ENCODE measurements around the gene METTL17.

DNA sequence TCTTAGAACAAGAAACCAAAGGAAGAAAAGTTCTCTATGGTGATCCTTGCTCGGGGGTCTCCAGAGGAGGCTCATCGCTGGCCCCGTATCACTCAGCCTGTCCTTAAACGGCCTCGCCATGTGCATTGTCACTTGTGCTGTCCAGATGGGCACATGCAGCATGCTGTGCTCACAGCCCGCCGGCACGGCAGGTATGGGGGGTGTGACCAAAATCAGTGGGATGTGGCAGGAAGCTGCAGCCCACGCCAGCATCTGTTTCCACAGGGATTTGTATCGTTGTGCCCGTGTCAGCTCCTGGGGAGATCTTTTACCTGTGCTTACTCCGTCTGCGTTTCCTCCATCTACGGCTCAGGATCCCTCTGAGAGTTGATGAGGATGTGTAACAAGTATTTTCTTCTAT, 6.7 kb downstream of the METTL17 start:
- TF ChIP-seq, protein P1, sequence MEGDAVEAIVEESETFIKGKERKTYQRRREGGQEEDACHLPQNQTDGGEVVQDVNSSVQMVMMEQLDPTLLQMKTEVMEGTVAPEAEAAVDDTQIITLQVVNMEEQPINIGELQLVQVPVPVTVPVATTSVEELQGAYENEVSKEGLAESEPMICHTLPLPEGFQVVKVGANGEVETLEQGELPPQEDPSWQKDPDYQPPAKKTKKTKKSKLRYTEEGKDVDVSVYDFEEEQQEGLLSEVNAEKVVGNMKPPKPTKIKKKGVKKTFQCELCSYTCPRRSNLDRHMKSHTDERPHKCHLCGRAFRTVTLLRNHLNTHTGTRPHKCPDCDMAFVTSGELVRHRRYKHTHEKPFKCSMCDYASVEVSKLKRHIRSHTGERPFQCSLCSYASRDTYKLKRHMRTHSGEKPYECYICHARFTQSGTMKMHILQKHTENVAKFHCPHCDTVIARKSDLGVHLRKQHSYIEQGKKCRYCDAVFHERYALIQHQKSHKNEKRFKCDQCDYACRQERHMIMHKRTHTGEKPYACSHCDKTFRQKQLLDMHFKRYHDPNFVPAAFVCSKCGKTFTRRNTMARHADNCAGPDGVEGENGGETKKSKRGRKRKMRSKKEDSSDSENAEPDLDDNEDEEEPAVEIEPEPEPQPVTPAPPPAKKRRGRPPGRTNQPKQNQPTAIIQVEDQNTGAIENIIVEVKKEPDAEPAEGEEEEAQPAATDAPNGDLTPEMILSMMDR (IDR thresholded peaks at IDR 0.05; ENCODE audit: low read depth, low read length) = no peak
- TF ChIP-seq POLR2A (IDR thresholded peaks at IDR 0.05; ENCODE audit: extremely low read depth, insufficient read length) = no peak

Data from NB4 (cell line).